ENCODE measurements around the gene PDE6A.

Gene PDE6A

DNA sequence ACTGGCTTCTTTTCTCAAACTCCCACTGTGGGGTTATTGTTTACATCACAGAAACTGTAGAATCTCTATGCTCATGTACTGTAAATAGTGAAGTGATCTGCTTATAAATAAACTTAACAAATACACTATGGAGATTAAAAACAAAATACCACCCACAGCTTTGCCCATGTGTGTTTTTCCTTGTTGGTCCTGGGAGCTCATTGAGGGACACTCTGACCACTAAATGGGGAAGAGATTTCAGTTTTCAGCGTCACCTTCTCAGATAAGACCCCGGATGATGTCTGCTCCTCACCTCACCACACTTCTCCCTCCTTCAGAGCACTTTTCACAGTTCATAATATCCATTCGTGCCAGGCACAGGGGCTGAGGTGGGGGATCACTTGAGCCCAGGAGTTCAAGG lies 89.7 kb downstream of the PDE6A start:
- Histone ChIP-seq H3K4me1 (ENCODE audit: control insufficient read depth, insufficient read depth, low read length, poor library complexity, severe bottlenecking) (no peaks in the 10 kb centered on the region), H3K36me3 (ENCODE audit: control insufficient read depth, insufficient read depth, low read length) (no peaks in the 10 kb centered on the region), H3K4me3 (ENCODE audit: insufficient read depth, low read depth, low read length, poor library complexity, severe bottlenecking) (no peak overlapping the region), H3K27ac (ENCODE audit: insufficient read depth, low read length, poor library complexity, severe bottlenecking) (no peak overlapping the region), H3K27me3 (replicated peaks; ENCODE audit: control insufficient read depth, insufficient read depth, low read length, poor library complexity, severe bottlenecking) (no peaks in the 10 kb centered on the region), H3K9me3 (ENCODE audit: control insufficient read depth, low read length) (no peaks in the 10 kb centered on the region)
- no peak for DNase-seq

DNA sequence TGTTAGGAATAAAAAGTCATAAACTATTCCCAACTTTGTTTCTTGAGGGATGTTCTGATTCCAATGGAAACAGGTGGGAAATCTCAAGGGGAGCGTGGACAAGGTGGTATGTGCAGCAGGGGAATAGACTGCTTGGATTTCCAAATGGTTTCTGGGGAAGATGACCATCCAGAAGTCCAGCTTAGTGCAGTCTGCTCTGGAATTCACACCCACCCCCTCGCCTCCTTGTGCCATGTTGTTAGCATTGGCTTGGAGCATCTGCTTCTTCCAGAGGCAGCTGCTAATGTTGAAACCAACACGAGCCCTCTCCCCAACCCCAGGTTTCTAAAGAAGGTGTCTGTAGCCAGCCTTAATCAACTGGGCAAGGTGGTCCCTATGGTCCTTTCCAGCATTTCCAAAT lies 90.9 kb downstream of the PDE6A start:
- no peaks in the 10 kb centered on the region for H3K27me3 ChIP-seq (replicated peaks; ENCODE audit: control insufficient read depth, insufficient read depth, low read length, poor library complexity, severe bottlenecking)
- no peak for DNase-seq
- no peaks in the 10 kb centered on the region for H3K4me1 ChIP-seq (ENCODE audit: control insufficient read depth, insufficient read depth, low read length, poor library complexity, severe bottlenecking)
- no peak overlapping the region for H3K4me3 ChIP-seq (ENCODE audit: insufficient read depth, low read depth, low read length, poor library complexity, severe bottlenecking)
- H3K9me3 ChIP-seq (ENCODE audit: control insufficient read depth, low read length): no peaks in the 10 kb centered on the region
- H3K36me3 ChIP-seq (ENCODE audit: control insufficient read depth, insufficient read depth, low read length): no peaks in the 10 kb centered on the region
- H3K27ac ChIP-seq (ENCODE audit: insufficient read depth, low read length, poor library complexity, severe bottlenecking): no peak overlapping the region

- Histone ChIP-seq H3K27ac (ENCODE audit: insufficient read depth, low read length, poor library complexity, severe bottlenecking) (no peak overlapping the region), H3K36me3 (ENCODE audit: control insufficient read depth, insufficient read depth, low read length) (no peaks in the 10 kb centered on the region), H3K4me3 (ENCODE audit: insufficient read depth, low read depth, low read length, poor library complexity, severe bottlenecking) (no peak overlapping the region), H3K9me3 (ENCODE audit: control insufficient read depth, low read length) (no peaks in the 10 kb centered on the region), H3K4me1 (ENCODE audit: control insufficient read depth, insufficient read depth, low read length, poor library complexity, severe bottlenecking) (no peaks in the 10 kb centered on the region), H3K27me3 (replicated peaks; ENCODE audit: control insufficient read depth, insufficient read depth, low read length, poor library complexity, severe bottlenecking) (no peaks in the 10 kb centered on the region)
- DNase-seq: no peak
These were observed 91.3 kb downstream of the PDE6A start for GRCh38 chr5:149853331-149853648.

- H3K27me3 ChIP-seq (replicated peaks; ENCODE audit: control insufficient read depth, insufficient read depth, low read length, poor library complexity, severe bottlenecking): no peaks in the 10 kb centered on the region
- no peak overlapping the region for H3K4me3 ChIP-seq (ENCODE audit: insufficient read depth, low read depth, low read length, poor library complexity, severe bottlenecking)
- H3K27ac ChIP-seq (ENCODE audit: insufficient read depth, low read length, poor library complexity, severe bottlenecking): no peak overlapping the region
- no peaks in the 10 kb centered on the region for H3K9me3 ChIP-seq (ENCODE audit: control insufficient read depth, low read length)
- no peaks in the 10 kb centered on the region for H3K4me1 ChIP-seq (ENCODE audit: control insufficient read depth, insufficient read depth, low read length, poor library complexity, severe bottlenecking)
- no peaks in the 10 kb centered on the region for H3K36me3 ChIP-seq (ENCODE audit: control insufficient read depth, insufficient read depth, low read length)
- DNase-seq: no peak
These were observed 91.8 kb downstream of the PDE6A start for GRCh38 chr5:149852641-149853330.

DNA sequence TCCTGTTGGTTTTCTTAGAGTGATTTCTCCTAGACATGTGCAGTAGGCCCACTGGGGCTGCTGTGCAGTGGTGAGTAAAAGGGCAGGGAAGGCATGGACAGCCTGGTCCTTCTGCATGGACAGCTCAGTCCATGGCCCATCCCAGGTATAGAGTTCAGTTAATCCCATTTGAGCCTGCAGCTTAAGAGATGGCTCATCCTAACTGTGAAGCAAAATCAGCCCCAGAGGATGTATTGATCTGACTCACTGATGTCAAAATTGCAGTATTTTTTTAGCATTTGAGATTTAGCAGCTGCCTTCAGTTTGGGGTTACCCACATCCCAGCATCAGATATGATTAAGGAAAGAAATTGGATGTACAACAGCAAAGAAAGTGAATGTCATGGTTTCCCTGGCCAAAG lies 93.4 kb downstream of the PDE6A start:
- H3K4me3 ChIP-seq (ENCODE audit: insufficient read depth, low read depth, low read length, poor library complexity, severe bottlenecking): no peak overlapping the region
- H3K36me3 ChIP-seq (ENCODE audit: control insufficient read depth, insufficient read depth, low read length): no peaks in the 10 kb centered on the region
- no peak for DNase-seq
- H3K4me1 ChIP-seq (ENCODE audit: control insufficient read depth, insufficient read depth, low read length, poor library complexity, severe bottlenecking): no peaks in the 10 kb centered on the region
- no peaks in the 10 kb centered on the region for H3K27me3 ChIP-seq (replicated peaks; ENCODE audit: control insufficient read depth, insufficient read depth, low read length, poor library complexity, severe bottlenecking)
- H3K9me3 ChIP-seq (ENCODE audit: control insufficient read depth, low read length): no peaks in the 10 kb centered on the region
- H3K27ac ChIP-seq (ENCODE audit: insufficient read depth, low read length, poor library complexity, severe bottlenecking): no peak overlapping the region

- H3K27ac ChIP-seq (ENCODE audit: insufficient read depth, low read length, poor library complexity, severe bottlenecking): no peak overlapping the region
- H3K27me3 ChIP-seq (replicated peaks; ENCODE audit: control insufficient read depth, insufficient read depth, low read length, poor library complexity, severe bottlenecking): no peaks in the 10 kb centered on the region
- H3K4me1 ChIP-seq (ENCODE audit: control insufficient read depth, insufficient read depth, low read length, poor library complexity, severe bottlenecking): no peaks in the 10 kb centered on the region
- H3K4me3 ChIP-seq (ENCODE audit: insufficient read depth, low read depth, low read length, poor library complexity, severe bottlenecking): no peak overlapping the region
- no peak for DNase-seq
- H3K36me3 ChIP-seq (ENCODE audit: control insufficient read depth, insufficient read depth, low read length): peaks cover 6% of the 10 kb centered on the region
- no peaks in the 10 kb centered on the region for H3K9me3 ChIP-seq (ENCODE audit: control insufficient read depth, low read length)
These were observed 94.4 kb downstream of the PDE6A start for GRCh38 chr5:149849966-149850910.

DNA sequence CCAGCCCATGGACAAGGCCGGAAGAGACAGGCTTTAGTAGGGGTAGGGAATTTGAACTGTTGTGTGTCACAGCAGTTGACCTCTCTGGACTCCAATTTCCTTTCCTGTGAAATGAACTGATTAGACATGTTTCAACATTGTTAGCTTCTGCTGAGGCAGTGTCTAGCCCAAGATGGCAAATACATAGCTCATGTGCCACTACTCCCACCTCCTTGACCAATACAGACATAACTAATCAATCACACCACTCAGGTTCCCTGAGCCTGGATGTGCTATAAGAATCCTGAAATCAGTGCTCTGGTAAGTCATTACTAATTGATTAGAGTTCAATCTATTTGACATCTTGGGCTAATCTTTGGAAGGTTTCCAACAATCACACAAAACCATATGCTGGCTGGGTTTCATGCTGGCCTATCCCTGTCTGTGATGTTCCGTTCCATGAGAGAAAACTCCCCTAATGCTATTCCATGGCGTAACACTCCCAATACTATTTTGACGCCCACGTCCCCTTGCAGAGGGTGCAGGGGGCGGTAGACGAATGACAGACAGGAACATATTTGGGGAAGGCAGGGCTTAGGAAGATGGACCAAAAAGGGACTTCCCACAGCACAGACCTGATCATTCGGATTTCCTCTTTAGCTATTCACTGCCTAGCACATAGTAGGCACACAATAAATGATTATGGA lies 95.2 kb downstream of the PDE6A start:
- Histone ChIP-seq H3K4me1 (ENCODE audit: control insufficient read depth, insufficient read depth, low read length, poor library complexity, severe bottlenecking) (no peaks in the 10 kb centered on the region), H3K27me3 (replicated peaks; ENCODE audit: control insufficient read depth, insufficient read depth, low read length, poor library complexity, severe bottlenecking) (no peaks in the 10 kb centered on the region), H3K36me3 (ENCODE audit: control insufficient read depth, insufficient read depth, low read length) (peaks cover 6% of the 10 kb centered on the region), H3K9me3 (ENCODE audit: control insufficient read depth, low read length) (no peaks in the 10 kb centered on the region), H3K27ac (ENCODE audit: insufficient read depth, low read length, poor library complexity, severe bottlenecking) (no peak overlapping the region), H3K4me3 (ENCODE audit: insufficient read depth, low read depth, low read length, poor library complexity, severe bottlenecking) (no peak overlapping the region)
- no peak for DNase-seq

GRCh38 chr5:149847611-149848010 lies 97.0 kb downstream of the PDE6A start:
- H3K9me3 ChIP-seq (ENCODE audit: control insufficient read depth, low read length): no peaks in the 10 kb centered on the region
- H3K27ac ChIP-seq (ENCODE audit: insufficient read depth, low read length, poor library complexity, severe bottlenecking): no peak overlapping the region
- no peak overlapping the region for H3K4me3 ChIP-seq (ENCODE audit: insufficient read depth, low read depth, low read length, poor library complexity, severe bottlenecking)
- no peaks in the 10 kb centered on the region for H3K27me3 ChIP-seq (replicated peaks; ENCODE audit: control insufficient read depth, insufficient read depth, low read length, poor library complexity, severe bottlenecking)
- H3K4me1 ChIP-seq (ENCODE audit: control insufficient read depth, insufficient read depth, low read length, poor library complexity, severe bottlenecking): no peaks in the 10 kb centered on the region
- peaks cover 6% of the 10 kb centered on the region for H3K36me3 ChIP-seq (ENCODE audit: control insufficient read depth, insufficient read depth, low read length)
- DNase-seq: no peak

- no peaks in the 10 kb centered on the region for H3K4me1 ChIP-seq (ENCODE audit: control insufficient read depth, insufficient read depth, low read length, poor library complexity, severe bottlenecking)
- no peak for DNase-seq
- H3K27ac ChIP-seq (ENCODE audit: insufficient read depth, low read length, poor library complexity, severe bottlenecking): no peak overlapping the region
- H3K36me3 ChIP-seq (ENCODE audit: control insufficient read depth, insufficient read depth, low read length): peaks cover 6% of the 10 kb centered on the region
- H3K9me3 ChIP-seq (ENCODE audit: control insufficient read depth, low read length): no peaks in the 10 kb centered on the region
- H3K4me3 ChIP-seq (ENCODE audit: insufficient read depth, low read depth, low read length, poor library complexity, severe bottlenecking): no peak overlapping the region
- no peaks in the 10 kb centered on the region for H3K27me3 ChIP-seq (replicated peaks; ENCODE audit: control insufficient read depth, insufficient read depth, low read length, poor library complexity, severe bottlenecking)
These were observed 98.6 kb downstream of the PDE6A start for GRCh38 chr5:149846021-149846420.

DNA sequence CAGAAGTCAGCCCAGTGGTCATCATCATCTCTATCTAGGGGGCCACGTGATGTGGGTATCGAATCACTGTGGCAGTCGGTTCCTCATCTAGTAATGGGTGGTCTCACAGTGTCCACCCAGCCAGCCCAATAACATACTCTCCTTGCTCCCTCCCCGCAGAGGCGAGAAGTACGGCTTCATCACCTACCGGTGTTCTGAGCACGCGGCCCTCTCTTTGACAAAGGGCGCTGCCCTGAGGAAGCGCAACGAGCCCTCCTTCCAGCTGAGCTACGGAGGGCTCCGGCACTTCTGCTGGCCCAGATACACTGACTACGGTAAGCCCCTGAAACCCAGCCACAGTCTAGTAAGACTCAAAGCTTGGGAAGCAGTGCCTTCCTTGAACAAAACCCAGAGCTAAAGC lies 99.0 kb downstream of the PDE6A start:
- Histone ChIP-seq H3K27ac (ENCODE audit: insufficient read depth, low read length, poor library complexity, severe bottlenecking) (no peak overlapping the region), H3K4me3 (ENCODE audit: insufficient read depth, low read depth, low read length, poor library complexity, severe bottlenecking) (no peak overlapping the region), H3K4me1 (ENCODE audit: control insufficient read depth, insufficient read depth, low read length, poor library complexity, severe bottlenecking) (no peaks in the 10 kb centered on the region), H3K9me3 (ENCODE audit: control insufficient read depth, low read length) (no peaks in the 10 kb centered on the region), H3K27me3 (replicated peaks; ENCODE audit: control insufficient read depth, insufficient read depth, low read length, poor library complexity, severe bottlenecking) (no peaks in the 10 kb centered on the region), H3K36me3 (ENCODE audit: control insufficient read depth, insufficient read depth, low read length) (peaks cover 6% of the 10 kb centered on the region)
- DNase-seq: no peak

All from effector memory CD4-positive, alpha-beta T cell (primary cell).